GM12864 (cell line): ENCODE results near the gene SORCS1.

Experiments used
- DNase-seq: peaks from one replicate; pipeline ENCODE4 v3.0.0-alpha.2; 2011; ENCODE audit warnings: low read depth
- H3K4me3 ChIP-seq: 2 replicates; pipeline ENCODE4 v1.5.1; 2011; ENCODE audit warnings: mild to moderate bottlenecking, low read depth, low read length, control low read depth
- TF ChIP-seq, protein P1 (sequence below): IDR thresholded peaks from 2 replicates; pipeline ENCODE4 v1.5.1; 2011; ENCODE audit warnings: low read depth, mild to moderate bottlenecking, moderate library complexity, low read length, control low read depth, inconsistent platforms; ENCODE audit errors: missing control alignments

SORCS1 gene

DNA sequence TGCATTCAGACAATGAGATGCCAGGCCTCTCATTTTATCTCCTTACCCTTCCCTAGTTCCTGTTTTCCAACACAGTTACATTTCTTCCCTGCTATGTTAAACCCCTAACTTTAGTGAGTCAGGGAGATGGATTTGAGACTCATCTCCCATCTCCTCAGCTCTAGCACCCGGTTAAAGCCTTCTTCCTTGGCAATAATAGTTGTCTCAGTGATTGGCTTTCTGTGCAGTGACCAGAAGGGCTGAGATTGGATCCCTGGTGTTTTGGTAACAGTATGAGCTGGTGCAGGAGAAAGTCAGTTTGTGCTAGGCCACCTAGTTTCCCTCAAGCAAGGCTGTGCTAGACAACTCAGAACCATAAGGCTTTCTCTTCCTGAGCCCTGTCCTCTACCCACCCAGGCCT is 212.5 kb downstream of the SORCS1 start:
- no peak overlapping the region for H3K4me3 ChIP-seq
- TF ChIP-seq, protein P1, sequence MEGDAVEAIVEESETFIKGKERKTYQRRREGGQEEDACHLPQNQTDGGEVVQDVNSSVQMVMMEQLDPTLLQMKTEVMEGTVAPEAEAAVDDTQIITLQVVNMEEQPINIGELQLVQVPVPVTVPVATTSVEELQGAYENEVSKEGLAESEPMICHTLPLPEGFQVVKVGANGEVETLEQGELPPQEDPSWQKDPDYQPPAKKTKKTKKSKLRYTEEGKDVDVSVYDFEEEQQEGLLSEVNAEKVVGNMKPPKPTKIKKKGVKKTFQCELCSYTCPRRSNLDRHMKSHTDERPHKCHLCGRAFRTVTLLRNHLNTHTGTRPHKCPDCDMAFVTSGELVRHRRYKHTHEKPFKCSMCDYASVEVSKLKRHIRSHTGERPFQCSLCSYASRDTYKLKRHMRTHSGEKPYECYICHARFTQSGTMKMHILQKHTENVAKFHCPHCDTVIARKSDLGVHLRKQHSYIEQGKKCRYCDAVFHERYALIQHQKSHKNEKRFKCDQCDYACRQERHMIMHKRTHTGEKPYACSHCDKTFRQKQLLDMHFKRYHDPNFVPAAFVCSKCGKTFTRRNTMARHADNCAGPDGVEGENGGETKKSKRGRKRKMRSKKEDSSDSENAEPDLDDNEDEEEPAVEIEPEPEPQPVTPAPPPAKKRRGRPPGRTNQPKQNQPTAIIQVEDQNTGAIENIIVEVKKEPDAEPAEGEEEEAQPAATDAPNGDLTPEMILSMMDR: no peak

DNA sequence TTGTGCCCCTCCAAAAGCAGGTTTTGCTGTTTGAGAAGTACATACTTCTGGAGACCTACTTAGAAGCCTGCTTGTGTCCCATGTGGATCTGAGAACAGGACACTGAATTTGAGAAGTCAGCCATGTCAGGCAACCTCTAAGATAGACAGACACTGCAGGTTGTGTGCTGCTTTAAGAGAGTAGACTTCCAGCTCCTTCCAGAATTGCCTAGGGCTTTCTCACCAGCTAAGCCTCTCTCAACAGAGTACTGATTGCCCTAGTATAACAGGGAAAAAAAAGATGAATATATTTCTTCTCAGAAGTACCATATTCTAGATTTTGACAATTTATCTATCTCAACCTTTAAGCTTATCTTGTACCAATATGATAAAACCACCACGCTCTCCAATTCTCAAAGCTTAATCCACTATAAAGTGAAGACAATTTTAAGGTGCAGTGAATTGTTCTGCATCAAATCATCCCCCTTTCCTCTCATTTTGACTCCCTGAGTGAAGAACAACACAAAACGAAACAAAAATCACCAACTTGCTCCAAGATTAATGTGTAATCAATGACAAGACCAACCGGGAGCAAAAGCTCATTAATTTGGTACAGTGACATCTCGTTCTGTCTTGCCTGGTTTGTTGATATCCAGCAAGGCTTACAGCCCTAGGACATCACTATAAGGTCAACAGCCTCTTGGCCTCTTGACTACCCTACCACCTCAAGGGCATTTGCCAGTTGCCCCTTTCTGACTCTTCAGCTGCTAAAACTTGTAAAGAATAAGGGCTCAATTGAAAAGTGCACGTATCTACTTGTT is 214.6 kb downstream of the SORCS1 start:
- TF ChIP-seq, protein P1: no peak

More for the DNA sequence above, 212.5 kb downstream of the SORCS1 start:
- DNase-seq: no peak

DNA sequence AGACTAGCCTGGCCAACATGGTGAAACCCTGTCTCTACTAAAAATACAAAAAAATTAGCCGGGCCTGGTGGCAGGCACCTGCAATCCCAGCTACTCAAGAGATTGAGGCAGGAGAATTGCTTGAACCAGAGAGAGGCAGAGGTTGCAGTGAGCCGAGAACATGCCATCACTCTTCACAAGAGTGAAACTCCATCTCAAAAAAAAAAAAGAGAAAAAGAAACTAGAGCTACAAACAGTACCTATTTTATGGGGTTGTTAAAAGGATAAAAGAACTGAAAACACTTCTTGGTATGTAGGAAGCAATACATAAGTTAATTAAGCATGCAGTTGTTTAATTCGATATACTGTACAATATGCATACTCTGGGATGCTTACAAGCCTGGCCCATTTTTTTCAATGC is 216.9 kb downstream of the SORCS1 start:
- no peak for DNase-seq
- TF ChIP-seq, protein P1: no peak
- no peak overlapping the region for H3K4me3 ChIP-seq

More for the DNA sequence above, 214.6 kb downstream of the SORCS1 start:
- no peak overlapping the region for H3K4me3 ChIP-seq
- DNase-seq: no peak

DNA sequence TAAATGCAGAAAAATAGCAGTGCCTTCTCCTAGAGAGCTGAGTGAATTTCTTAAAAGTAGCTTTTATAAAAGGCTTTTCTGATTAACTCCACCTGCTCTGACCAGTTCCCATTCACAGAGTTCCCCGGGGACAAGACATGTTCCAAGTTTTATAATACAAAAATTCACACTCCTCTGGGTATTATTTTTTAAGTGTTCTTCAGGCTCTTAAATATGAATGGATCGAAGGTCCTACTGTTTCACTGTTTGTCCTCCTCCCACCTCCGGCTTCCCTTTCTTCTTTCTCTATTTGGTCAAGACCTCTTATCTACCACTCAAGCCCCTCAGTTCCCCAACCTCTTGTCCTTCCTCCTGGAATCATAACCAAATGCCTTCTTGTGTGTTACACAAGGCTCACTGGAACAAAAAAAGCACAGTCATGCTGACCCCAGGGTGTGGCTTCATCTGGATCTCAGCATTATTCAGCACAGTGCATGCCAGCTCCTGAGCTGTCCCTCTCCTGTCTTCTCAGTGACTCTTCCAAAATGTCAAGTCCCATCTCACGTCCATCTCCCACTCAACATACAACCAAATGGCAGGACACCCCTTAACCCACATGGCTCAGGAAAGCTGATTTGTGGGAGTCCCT is 222.4 kb downstream of the SORCS1 start:
- no peak for DNase-seq
- no peak overlapping the region for H3K4me3 ChIP-seq
- TF ChIP-seq, protein P1: no peak

DNA sequence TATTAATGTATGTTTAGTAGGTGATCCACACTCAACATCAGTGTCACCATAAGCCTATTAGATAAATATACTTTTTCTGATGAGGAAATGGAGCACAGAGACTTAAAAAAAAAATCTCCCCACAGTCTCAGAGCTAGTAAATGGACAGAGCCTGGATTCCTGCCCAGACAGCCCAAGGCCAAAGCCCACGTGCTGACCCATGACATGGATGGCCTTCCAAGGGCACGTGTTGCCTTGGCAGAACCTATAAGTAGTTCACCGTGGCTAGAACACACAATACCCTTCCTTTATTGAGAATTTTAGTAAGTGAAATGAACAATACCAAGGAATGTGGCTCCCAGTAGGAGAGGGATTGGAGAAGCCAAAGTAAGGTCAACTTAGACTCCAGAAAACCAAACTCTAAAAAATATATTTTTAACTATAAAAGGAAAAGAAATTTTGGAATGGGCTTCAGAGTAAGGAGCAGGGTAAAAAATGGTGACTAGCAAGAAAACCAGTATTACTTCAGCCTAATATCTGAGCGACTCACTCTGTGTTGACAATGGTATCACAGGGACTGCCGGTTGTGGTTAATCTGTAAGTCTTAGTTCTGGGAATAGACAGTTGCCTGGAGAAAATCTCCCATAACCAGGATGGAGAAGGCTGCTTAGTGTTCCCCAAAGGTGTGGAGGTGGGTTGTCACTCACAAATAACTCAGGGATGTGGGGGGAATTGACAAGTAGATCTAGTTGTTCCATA is 223.0 kb downstream of the SORCS1 start:
- no peak overlapping the region for H3K4me3 ChIP-seq
- TF ChIP-seq, protein P1: no peak
- no peak for DNase-seq

DNA sequence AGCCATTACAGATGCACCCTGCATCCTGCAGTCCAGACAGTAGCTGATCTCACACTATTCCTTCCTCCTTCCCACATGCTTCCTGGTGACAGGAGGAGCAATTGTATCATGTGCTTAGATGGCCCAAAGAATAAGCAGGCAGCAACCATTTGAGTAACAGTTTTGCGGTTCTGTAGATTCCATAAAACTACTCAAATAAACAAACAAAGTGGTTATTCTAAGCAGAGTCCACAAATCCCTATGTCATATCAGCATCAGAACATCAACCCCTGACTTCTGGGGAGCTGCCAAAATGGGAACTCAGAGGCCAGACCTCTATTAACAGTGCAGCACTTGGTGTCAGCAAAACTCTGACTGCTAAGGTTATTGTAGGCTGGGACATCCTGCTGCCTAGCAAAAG is 226.0 kb downstream of the SORCS1 start:
- TF ChIP-seq, protein P1: no peak
- H3K4me3 ChIP-seq: no peak overlapping the region
- no peak for DNase-seq
